ENCODE results near the gene PTPRH.

- TF ChIP-seq CTCF (IDR thresholded peaks at IDR 0.05), result no peak
- TF ChIP-seq POLR2A (IDR thresholded peaks at IDR 0.05), result no peak
Measured at GRCh38 chr19:55165952-55166529, 43.3 kb downstream of the PTPRH start.

All from lower leg skin (tissue), 3 donors.